Fibroblast of the aortic adventitia (primary cell): Measurements from ENCODE around the gene ARHGAP31. TPM values are rescaled to one million over a fixed set of nuclear protein-coding genes. Genes with fewer than 3 reads are reported as not detected.
A peak's percentile ranks its signal among the peaks of the same experiment; 100 is the strongest.
"Not testable (repeated sequence)": the region's sequence is repeated elsewhere in the genome, so short reads cannot be mapped to it uniquely, and the experiment has no call there.

ENCODE experiments used
- DNase-seq: peaks from one replicate; pipeline ENCODE4 v3.0.0-alpha.2; 2010; ENCODE audit warnings: low read depth
- H3K4me3 ChIP-seq: 2 replicates; pipeline ENCODE4 v1.5.1; 2011; ENCODE audit warnings: low read depth, mild to moderate bottlenecking, control low read depth, low read length, moderate library complexity
- CTCF ChIP-seq: IDR thresholded peaks from 2 replicates; pipeline ENCODE4 v1.5.1; 2011; ENCODE audit warnings: mild to moderate bottlenecking, low read length, control low read depth, inconsistent platforms; ENCODE audit not compliant: insufficient read depth
- total RNA-seq: library from RNA; depleted of rRNA; stranded (reverse); fragments of >200 nt; gene quantifications from 2 replicates; pipeline ENCODE4 v1.2.3, GENCODE V29; 2012; ENCODE audit warnings: low replicate concordance

Gene ARHGAP31
- total RNA-seq, 1 donor = 11.4 TPM

DNA sequence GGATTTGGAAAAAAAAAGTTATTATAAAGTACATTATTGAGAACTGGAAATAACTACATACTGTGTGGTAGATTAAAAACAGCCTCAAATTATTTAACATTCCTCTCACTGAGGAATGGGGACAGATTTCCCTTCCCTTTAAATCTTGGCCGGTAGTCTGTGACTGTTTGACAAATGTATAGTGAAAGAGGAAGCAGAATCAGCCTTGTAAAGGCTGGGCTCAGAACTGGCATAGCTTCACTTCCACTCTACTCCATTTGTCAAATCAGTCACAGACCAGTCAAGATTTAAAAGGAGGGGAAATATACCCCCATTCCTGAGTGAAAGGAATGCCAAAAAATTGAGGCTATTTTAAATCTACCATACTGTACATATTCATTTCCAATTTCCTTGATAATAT is 35.3 kb upstream of the ARHGAP31 start:
- no peak for TF ChIP-seq CTCF
- no peak overlapping the region for H3K4me3 ChIP-seq
- no peak for DNase-seq

DNA sequence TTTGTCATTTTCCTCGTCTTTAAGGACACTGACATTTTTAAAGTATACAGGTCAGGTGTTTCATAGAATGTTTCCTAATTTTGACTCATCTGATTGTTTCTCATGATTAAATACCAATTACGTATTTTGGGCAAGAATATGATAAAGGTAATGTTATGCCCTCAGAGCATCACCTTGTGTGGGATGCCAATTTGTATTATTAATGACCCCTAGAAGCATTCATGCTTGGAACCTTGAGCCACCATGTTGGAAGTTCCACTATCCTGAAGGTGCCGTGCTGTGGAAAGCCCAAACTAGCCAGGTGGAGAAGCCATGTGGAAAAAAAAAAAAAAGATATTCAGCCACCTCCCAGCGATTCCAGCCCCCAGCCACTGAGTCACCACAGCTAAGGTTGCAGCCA is 34.4 kb upstream of the ARHGAP31 start:
- DNase-seq = no peak
- no peak overlapping the region for H3K4me3 ChIP-seq
- TF ChIP-seq CTCF = no peak

DNA sequence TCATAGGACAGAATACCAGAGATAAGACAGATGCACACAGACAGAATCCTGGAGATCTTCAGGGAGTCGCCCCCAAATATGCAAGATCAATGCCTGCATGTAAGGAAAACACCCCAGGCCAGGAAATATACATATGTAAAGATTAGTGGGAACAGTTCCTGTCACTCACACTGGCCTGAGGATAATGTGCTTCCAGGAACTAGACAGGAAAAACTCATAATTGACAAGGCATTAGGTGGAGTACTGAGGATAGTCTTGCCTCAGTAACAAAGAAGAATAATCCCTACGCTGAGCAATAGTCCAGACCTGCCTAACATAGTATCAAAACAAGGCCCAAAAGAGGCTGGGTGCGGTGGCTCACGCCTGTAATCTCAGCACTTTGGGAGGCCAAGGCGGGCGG is 33.1 kb upstream of the ARHGAP31 start:
- no peak for TF ChIP-seq CTCF
- no peak overlapping the region for H3K4me3 ChIP-seq
- no peak for DNase-seq

DNA sequence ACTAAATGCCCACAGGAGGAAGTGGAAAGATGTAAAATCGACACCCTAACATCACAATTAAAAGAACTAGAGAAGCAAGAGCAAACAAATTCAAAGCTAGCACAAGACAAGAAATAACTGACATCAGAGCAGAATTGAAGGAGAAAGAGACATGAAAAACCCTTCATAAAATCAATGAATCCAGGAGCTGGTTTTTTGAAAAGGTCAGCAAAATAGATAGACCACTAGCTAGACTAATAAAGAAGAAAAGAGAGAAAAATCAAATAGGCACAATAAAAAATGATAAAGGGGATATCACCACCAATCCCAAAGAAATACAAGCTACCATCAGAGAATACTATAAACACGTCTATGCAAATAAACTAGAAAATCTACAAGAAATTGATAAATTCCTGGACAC is 24.0 kb upstream of the ARHGAP31 start:
- DNase-seq, H3K4me3 ChIP-seq: not testable (repeated sequence)

- H3K4me3 ChIP-seq = no peak overlapping the region
- TF ChIP-seq CTCF = no peak
- no peak for DNase-seq
Measured at GRCh38 chr3:119276680-119277079, 17.5 kb upstream of the ARHGAP31 start.

DNA sequence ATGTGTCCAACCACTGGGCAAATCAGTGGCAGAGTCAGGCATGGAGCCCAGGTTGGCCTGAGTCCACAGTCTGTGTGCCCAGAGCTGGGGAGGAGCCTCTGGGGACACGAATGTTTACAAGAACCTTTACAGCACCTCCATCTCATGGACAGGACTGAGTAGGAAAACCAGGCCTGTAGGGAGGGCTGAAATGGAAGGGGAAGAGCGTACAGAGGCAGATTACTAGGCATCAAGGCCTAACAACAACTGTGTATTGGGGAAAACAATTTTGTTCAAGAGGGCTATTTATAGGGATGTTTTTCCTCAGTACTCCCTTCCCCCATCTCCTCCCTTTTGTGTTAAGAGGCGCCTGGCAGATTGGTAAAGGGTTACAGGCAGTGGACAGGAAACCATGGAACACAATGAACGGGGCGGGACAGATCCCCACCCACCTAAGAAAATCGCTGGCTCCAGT is 15.1 kb upstream of the ARHGAP31 start:
- H3K4me3 ChIP-seq = no peak overlapping the region
- TF ChIP-seq CTCF = no peak
- DNase-seq = peak; percentile 31

GRCh38 chr3:119279584-119280243 is 14.5 kb upstream of the ARHGAP31 start:
- no peak for TF ChIP-seq CTCF
- no peak for DNase-seq
- H3K4me3 ChIP-seq = no peak overlapping the region
